Epidermal melanocyte (primary cell): Measurements from ENCODE around the gene TMEM125.

ENCODE experiments used
- DNase-seq: peaks from one replicate; pipeline ENCODE4 v3.0.0; 2011; ENCODE audit warnings: low spot score; ENCODE audit not compliant: insufficient read length

The TMEM125 gene

DNA sequence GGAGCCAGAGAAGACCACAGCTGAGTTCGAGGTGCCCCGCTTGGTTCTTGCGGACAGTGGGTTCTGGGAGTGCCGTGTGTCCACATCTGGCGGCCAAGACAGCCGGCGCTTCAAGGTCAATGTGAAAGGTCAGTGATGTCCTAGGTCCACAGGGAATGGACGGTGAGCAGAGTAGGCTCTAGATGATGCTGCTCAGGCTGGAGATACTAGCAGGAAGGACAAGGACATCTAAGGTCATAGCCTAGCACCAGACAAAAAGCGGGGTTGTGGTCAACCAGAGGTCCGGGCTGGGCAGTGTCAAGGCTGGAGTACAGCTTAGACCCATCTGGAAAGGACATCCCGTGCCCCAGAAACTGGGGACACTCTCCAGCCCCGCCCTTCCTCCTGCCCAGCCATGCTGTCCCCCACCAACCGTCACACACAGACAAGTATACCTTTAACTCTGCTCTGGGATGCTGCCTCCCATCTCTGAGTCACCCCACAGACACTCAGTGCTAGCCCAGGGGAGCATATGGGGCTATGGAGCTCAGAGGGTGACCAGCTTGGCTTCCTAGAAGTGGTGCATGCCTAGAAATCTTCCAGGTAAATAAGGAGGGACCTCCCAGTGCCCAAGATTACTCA, 39.7 kb downstream of the TMEM125 start:
- no peak for DNase-seq

DNA sequence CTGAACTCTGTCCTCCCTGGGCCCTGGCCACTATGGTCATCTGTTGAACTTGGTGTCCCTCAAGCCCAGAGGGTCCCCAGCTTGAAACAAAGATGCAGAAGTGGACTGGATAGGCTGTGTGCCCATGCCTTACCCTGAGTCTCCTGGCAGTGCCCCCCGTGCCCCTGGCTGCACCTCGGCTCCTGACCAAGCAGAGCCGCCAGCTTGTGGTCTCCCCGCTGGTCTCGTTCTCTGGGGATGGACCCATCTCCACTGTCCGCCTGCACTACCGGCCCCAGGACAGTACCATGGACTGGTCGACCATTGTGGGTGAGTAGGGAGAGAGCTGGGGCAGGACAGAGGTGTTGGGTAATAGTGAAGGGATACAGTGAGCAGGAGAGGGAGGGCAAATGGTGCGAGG, 41.7 kb downstream of the TMEM125 start:
- no peak for DNase-seq

DNA sequence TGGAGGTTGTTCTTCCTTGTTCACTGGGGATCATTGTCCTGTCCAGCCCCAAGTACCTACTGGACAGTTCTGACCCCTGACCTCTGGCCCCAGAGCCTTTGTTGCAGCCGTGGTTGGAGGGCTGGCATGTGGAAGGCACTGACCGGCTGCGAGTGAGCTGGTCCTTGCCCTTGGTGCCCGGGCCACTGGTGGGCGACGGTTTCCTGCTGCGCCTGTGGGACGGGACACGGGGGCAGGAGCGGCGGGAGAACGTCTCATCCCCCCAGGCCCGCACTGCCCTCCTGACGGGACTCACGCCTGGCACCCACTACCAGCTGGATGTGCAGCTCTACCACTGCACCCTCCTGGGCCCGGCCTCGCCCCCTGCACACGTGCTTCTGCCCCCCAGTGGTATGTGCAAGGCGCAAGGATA, 42.4 kb downstream of the TMEM125 start:
- DNase-seq: no peak

DNA sequence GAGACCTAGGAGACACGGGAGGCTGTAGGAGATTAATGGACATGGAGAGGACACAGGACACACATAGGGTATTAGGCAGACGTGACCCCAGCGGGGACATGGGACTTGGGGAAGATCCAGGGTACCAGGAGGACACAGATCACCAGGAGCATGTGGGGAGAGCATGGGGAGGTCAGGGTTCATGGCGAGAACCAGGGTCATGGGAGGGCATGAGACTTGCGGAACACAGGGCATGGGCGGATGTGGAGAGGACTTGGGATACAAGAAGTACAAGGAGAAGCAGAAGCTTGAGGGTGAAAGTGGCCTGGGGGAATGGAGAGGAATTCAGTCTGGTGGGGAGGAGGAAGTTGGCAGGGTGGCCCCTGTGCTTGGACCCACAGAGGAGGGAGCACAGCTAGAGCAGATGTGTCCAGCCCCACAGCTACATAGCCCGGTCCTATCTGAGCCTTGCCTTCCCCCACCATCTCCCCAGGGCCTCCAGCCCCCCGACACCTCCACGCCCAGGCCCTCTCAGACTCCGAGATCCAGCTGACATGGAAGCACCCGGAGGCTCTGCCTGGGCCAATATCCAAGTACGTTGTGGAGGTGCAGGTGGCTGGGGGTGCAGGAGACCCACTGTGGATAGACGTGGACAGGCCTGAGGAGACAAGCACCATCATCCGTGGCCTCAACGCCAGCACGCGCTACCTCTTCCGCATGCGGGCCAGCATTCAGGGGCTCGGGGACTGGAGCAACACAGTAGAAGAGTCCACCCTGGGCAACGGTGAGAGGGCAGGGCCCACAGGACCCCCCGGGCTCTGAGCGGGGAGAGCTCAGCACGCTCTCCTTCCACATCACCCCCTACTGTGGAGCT, 43.1 kb downstream of the TMEM125 start:
- no peak for DNase-seq

DNA sequence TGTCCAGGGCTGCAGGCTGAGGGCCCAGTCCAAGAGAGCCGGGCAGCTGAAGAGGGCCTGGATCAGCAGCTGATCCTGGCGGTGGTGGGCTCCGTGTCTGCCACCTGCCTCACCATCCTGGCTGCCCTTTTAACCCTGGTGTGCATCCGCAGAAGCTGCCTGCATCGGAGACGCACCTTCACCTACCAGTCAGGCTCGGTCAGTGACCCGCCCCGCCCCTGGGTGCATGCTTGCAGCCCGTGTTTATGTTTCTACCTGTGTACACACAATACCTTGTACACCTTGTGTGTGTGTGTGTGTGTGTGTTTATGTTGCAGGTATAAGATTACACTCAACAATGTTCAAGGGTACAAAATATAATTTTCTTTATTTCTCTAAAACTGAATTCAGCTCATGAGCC, 44.0 kb downstream of the TMEM125 start:
- DNase-seq: no peak

DNA sequence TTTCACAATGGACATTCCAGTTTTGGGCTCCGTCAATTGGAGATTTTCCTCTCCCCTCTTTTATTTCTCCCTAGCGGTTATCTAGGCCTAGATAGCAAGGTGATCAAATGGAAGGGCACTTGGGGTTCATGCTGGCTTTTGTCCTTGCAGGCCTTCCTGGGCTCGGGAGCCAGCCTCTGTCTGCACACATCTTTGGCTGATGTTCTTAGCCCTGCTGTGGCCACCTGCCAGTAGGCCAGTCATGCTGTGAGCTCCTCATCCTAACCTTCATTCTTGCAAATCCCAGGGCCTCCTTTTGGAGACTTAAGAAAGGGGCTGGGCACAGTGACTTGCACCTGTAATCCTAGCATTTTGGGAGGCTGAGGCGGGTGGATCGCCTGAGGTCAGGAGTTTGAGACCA, 44.5 kb downstream of the TMEM125 start:
- no peak for DNase-seq

DNA sequence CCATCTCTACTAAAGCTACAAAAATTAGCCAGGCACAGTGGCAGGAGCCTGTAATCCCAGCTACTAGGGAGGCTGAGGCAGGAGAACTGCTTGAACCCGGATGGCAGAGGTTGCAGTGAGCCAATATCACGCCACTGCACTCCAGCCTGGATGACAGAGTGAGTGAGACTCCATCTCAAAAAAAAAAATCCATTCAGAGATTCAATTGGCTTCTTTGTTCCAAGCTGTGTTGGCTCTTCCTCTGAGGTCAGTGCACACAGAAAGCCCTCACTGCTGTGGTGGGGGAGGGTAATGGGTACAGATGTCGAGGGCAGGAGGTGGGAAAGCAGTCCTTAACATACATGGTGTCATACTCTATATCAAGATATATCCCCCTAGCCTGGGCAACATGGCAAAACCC, 45.7 kb downstream of the TMEM125 start:
- no peak for DNase-seq

DNA sequence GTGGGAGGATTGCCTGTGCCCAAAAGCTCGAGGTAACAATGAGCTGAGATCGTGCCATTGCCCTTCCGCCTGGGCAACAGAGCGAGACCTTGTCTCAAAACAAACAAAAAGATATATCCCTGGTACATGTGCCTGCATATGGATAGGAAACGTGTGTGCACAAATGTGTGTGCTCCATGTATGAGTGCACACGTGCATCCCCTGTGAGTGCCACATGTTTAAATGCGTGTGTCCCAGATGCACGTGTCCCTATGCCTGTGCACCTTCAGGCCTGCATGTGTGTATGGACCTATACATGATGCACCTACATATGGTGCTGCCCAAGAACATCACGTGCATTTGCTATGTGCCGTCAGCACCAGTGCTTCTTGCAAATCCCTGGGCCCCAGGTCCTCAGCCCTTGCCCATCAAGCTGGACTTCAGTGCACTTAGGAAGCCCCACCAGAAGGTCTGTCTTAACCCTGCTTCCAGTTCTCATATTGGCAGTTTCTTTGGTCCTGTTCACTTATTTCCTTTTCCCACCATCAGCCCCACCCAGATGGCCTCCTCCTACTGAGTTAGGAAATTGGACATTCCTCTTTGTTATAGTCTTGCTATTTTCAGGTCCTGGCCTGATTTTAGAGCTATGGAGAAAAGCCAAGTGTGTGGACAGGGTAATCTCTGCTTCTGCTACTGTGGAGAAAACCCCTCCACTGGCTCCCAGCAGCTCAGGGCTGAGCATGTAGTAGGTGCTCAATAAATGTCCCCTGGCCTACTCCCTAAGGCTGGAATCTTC, 46.4 kb downstream of the TMEM125 start:
- DNase-seq: no peak

DNA sequence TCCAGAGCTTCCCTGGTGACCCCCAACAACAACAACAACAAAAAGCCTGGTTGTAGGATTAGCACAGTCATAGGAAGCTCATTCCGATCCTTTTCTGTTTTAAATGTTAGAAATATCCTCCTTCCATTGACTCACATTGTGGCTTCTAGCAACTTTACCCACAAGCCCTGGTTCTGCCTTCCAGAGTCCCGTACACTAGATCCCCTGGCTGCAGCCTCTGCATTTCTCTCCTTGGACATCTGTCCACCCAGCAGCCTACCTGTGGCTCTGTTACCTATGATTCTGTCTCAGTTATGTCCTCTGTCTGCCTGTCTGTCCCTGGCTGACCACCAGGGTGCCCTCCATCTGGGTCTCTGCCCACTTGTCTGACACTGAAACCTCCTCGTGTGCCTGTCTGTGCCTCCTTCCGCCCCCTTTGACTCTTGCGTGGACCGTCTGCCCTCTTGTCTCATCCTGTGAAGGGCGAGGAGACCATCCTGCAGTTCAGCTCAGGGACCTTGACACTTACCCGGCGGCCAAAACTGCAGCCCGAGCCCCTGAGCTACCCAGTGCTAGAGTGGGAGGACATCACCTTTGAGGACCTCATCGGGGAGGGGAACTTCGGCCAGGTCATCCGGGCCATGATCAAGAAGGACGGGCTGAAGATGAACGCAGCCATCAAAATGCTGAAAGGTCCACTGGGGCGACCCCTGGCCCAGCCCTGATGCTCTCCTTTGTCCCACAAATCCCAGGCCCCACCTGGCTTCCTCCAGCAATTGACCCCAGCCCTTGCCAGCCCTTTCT, 47.1 kb downstream of the TMEM125 start:
- no peak for DNase-seq

DNA sequence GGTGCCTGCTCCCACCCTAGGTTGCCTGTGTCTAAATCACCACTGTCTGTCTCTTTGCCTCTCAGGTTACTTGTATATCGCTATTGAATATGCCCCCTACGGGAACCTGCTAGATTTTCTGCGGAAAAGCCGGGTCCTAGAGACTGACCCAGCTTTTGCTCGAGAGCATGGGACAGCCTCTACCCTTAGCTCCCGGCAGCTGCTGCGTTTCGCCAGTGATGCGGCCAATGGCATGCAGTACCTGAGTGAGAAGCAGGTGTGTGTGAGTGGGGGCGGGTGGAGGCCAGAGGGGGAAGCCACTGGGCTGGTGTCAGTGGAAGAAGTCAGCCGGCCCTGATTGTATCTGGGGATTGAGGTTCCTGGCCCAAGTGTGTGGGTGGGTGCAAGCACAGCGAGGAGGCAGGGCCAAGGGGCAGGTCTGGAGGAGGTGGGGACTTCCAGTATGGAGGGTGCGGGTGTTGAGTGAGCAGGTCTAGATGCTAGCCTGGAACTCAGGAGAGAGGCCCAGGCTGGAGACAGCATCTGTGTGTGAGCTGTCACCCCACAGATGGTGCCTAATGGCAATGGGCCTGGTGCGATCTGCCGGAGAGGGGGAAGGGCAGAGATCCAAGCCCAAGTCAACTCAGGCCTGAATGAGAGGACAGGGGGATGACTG, 48.2 kb downstream of the TMEM125 start:
- DNase-seq: no peak

DNA sequence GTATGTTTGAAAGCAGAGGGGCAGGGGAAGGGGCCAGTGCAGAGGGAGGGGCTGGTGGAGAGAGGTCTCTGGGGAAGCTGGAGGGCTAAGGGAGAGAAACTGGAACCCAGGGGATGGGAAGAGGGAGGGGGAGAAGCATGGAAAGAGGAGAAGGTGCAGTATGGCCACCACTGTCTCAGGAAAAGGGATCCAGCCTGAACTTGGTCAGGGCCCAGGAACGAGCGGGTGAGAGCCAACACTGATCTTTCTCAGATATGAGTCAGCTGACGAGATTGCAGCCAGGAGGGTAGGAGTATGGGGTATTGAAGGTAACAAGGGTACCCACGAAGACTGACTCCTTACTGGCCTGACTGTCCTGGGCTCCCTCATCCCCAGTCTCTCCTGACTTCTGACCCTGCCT, 49.0 kb downstream of the TMEM125 start:
- no peak for DNase-seq

DNA sequence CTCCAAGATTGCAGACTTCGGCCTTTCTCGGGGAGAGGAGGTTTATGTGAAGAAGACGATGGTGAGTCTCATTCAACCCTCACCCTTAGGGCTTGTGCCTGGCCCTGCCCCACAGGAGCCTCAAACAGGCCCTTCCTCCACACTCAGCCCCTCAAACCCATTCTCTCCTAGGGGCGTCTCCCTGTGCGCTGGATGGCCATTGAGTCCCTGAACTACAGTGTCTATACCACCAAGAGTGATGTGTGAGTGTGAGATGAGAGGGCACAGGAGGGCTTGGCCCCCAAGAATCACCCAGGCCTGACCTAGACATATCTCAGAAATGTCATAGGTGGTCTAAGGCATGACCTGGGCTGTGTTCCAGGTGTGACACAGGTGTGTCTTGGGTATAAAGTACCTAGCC, 49.5 kb downstream of the TMEM125 start:
- no peak for DNase-seq

DNA sequence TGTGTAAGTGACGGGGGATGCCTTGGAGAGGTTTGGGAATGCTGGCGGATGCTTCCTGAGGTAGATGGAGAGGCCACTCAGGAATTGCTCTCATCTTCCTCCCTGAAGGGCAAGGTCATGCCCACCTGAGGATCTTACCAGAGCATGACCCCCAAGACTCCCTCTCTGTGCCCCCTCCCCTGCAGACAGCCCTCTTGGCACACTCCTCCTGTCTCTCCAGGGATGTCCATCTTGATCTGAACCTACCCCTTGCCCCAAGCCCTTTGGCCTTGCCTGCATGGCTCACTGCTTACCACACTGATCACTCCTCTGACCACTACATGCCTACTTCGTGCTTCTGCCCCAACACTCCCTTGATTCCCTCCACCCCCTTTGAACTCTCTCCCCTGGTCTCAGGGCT, 50.0 kb downstream of the TMEM125 start:
- DNase-seq: no peak

DNA sequence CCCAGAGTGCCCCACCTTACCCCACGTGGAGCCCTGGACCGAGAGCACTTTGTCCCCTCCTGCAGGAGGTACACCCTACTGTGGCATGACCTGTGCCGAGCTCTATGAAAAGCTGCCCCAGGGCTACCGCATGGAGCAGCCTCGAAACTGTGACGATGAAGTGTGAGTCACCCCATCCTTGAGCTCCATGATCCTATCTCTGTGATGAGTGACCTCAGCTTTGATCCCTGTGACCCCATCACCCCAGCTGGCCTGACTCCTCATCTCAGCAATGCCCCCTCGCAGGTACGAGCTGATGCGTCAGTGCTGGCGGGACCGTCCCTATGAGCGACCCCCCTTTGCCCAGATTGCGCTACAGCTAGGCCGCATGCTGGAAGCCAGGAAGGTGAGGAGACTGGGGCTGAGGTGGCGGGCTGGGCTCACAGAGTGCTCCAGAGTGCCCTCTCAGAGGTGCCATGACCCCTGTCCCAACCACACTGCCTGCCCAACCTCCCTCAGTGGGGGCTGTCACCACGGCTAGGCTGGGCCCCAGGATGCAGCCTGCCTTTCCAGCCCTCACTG, 51.6 kb downstream of the TMEM125 start:
- DNase-seq: no peak

DNA sequence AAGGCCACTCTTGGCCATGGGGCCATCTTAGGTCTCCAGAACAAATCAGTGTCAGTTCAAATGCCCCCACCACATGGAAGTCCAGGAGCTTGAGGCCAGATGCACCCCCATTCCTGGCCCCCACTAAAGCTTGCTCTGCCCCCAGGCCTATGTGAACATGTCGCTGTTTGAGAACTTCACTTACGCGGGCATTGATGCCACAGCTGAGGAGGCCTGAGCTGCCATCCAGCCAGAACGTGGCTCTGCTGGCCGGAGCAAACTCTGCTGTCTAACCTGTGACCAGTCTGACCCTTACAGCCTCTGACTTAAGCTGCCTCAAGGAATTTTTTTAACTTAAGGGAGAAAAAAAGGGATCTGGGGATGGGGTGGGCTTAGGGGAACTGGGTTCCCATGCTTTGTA, 52.7 kb downstream of the TMEM125 start:
- no peak for DNase-seq
